K562 (cell line): ENCODE data around the gene GRIK2.

Experiments used
- CTCF ChIP-seq, 3 experiments: IDR thresholded peaks in 2 of 3; conservative IDR thresholded peaks in 1 of 3; 2 replicates each; pipeline ENCODE4 v1.5.1; 2011 to 2012; ENCODE audit warnings: low read length in 3 of 3, mild to moderate bottlenecking in 3 of 3, control low read depth in 2 of 3, improper control_type of control experiment in 1 of 3, inconsistent platforms in 1 of 3, low read depth in 1 of 3, mixed read lengths in 1 of 3, moderate library complexity in 1 of 3; ENCODE audit not compliant: insufficient read depth in 2 of 3
- EGR1 ChIP-seq: fragments of 450-650 bp; conservative IDR thresholded peaks from 2 replicates; pipeline ENCODE4 v1.6.1; 2017; ENCODE audit warnings: mild to moderate bottlenecking
- EP300 ChIP-seq: IDR thresholded peaks from 2 replicates; pipeline ENCODE4 v1.6.1; 2012; ENCODE audit warnings: low read length, improper control_type of control experiment
- KHSRP ChIP-seq: fragments of 450-650 bp; IDR thresholded peaks from 2 replicates; pipeline ENCODE4 v1.6.1; 2017
- MTA1 ChIP-seq: fragments of 450-650 bp; IDR thresholded peaks from 2 replicates; pipeline ENCODE4 v1.6.1; 2017; ENCODE audit warnings: borderline replicate concordance
- NCOA2 ChIP-seq, 2 experiments: fragments of 450-650 bp; IDR thresholded peaks; 2 replicates each; pipeline ENCODE4 v1.6.1; 2018; ENCODE audit warnings: mild to moderate bottlenecking in 2 of 2, moderate library complexity in 1 of 2; ENCODE audit not compliant: partially characterized antibody in 2 of 2
- RFX5 ChIP-seq: IDR thresholded peaks from 2 replicates; pipeline ENCODE4 v1.6.1; 2011; ENCODE audit warnings: low read depth, mild to moderate bottlenecking, improper control_type of control experiment, low read length
- SP1 ChIP-seq: sonication (generic); formaldehyde crosslinking; IDR thresholded peaks from 2 replicates; pipeline ENCODE4 v1.8.1; 2022; ENCODE audit warnings: mild to moderate bottlenecking, missing genetic modification reagents
- SP2 ChIP-seq: IDR thresholded peaks from 2 replicates; pipeline ENCODE4 v1.6.1; 2011; ENCODE audit warnings: mild to moderate bottlenecking, low read depth, low read length, moderate library complexity; ENCODE audit not compliant: poor library complexity, severe bottlenecking; ENCODE audit errors: extremely low read depth
- ZNF274 ChIP-seq: IDR thresholded peaks from 2 replicates; pipeline ENCODE4 v1.6.1; 2011; ENCODE audit warnings: low read depth, mild to moderate bottlenecking, low read length, moderate library complexity, borderline replicate concordance
- TF ChIP-seq, protein P1 (sequence below), 2 experiments: fragments of 450-650 bp in 1 of 2; sonication (generic) in 1 of 2; formaldehyde crosslinking in 1 of 2; IDR thresholded peaks; 2 replicates each; pipeline versions ENCODE4 v1.7.1 to v1.9.0; 2016 to 2022; ENCODE audit warnings: inconsistent platforms in 1 of 2, mild to moderate bottlenecking in 1 of 2, missing genetic modification reagents in 1 of 2

DNA sequence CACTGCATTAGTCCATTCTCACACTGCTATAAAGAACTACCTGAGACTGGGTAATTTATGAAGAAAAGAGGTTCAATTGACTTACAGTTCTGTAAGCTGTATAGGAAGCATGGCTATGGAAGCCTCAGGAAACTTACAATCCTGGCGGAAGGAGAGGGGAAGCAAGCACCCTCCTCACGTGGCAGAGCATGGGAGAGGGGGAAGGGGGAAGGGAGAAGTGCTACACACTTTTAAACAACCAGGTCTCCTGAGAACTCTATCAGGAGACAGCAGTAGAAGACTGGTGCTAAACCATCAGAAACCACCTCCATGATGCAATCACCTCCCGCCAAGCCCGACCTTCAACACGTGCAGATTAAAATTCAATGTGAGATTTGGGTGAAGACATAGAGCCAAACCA lies 494.0 kb downstream of the GRIK2 start:
- TF ChIP-seq SP2 = no peak
- no peak for TF ChIP-seq EP300
- TF ChIP-seq MTA1 = no peak
- TF ChIP-seq RFX5 = no peak
- TF ChIP-seq CTCF (IDR thresholded peaks at IDR 0.05 in 2 of 3, conservative IDR thresholded peaks at IDR 0.05 in 1 of 3; ENCODE audit: insufficient read depth in 2 of 3, low read depth in 1 of 3, low read length in 3 of 3) = no peak
- TF ChIP-seq EGR1 = no peak
- no peak for TF ChIP-seq ZNF274
- TF ChIP-seq KHSRP = no peak
- TF ChIP-seq, protein P1, sequence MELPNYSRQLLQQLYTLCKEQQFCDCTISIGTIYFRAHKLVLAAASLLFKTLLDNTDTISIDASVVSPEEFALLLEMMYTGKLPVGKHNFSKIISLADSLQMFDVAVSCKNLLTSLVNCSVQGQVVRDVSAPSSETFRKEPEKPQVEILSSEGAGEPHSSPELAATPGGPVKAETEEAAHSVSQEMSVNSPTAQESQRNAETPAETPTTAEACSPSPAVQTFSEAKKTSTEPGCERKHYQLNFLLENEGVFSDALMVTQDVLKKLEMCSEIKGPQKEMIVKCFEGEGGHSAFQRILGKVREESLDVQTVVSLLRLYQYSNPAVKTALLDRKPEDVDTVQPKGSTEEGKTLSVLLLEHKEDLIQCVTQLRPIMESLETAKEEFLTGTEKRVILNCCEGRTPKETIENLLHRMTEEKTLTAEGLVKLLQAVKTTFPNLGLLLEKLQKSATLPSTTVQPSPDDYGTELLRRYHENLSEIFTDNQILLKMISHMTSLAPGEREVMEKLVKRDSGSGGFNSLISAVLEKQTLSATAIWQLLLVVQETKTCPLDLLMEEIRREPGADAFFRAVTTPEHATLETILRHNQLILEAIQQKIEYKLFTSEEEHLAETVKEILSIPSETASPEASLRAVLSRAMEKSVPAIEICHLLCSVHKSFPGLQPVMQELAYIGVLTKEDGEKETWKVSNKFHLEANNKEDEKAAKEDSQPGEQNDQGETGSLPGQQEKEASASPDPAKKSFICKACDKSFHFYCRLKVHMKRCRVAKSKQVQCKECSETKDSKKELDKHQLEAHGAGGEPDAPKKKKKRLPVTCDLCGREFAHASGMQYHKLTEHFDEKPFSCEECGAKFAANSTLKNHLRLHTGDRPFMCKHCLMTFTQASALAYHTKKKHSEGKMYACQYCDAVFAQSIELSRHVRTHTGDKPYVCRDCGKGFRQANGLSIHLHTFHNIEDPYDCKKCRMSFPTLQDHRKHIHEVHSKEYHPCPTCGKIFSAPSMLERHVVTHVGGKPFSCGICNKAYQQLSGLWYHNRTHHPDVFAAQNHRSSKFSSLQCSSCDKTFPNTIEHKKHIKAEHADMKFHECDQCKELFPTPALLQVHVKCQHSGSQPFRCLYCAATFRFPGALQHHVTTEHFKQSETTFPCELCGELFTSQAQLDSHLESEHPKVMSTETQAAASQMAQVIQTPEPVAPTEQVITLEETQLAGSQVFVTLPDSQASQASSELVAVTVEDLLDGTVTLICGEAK (IDR thresholded peaks at IDR 0.05) = no peak
- TF ChIP-seq, protein P1 (CRISPR knock-in tag; IDR thresholded peaks at IDR 0.05) = no peak
- no peak for TF ChIP-seq SP1
- TF ChIP-seq NCOA2 (IDR thresholded peaks at IDR 0.05; ENCODE audit: partially characterized antibody in 2 of 2) = no peak
